Measurements from ENCODE around the gene SYTL3.
"Not testable (repeated sequence)": the region's sequence is repeated elsewhere in the genome, so short reads cannot be mapped to it uniquely, and the experiment has no call there.

SYTL3 gene

DNA sequence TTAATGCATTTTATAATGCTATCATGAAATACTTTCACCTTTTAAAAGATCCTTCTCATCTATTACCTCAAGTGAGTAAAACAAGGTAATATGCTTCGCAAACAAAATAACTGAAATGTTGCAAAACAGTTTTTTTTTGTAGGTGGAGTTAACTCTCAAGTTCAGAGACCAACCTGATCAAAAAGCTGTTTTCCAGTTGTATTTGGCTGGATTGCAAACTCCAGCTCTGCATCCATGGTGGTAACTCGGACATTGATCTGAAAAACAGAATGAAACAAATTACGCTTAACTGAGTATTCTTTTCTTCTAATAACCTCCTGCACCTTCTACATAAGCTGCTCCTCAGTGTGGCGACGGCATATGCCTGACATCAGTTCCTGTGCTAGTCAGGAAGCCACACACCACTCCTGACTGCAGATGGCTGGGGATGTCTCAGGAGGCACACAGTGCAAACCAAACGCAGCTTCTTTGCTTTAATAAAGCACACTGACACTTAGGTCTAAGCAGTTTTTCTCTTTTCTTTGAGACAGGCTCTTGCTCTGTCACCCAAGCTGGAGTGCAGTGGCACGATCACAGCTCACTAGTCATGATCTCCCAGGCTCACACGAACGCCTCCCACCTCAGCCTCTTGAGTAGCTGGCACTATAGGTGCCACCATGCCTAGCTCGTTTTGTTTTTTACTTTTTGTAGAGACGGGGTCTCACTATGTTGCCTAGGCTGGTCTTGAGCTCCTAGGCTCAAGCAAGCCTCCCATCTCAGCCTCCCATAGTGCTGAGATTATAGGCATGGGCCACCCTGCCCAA lies 139.5 kb downstream of the SYTL3 start:
- no peak for DNase-seq

DNA sequence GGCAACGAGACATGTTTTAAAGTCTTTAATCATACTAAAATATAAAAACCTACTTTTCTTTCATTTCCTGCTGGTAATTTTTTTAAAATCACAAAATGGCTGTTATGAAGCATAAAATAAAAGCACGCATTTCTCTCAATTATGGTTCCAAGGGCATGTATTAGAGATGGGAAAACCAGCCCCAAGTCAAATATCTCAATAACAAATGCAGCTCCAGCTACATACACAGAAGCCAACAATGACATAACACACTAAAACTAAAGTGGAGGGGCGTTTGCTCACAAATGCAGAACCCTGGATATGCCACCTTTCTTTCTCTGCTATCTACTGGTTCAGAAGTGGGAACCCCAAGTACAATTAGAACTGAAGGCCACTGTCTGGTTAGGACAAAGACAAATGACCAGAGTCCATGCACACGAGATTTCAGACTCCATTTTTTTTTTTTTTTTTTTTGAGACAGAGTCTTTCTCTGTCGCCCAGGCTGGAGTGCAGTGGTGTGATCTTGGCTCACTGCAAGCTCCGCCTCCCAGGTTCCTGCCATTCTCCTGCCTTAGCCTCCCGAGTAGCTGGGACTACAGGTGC lies 141.5 kb downstream of the SYTL3 start:
- no peak for DNase-seq

DNA sequence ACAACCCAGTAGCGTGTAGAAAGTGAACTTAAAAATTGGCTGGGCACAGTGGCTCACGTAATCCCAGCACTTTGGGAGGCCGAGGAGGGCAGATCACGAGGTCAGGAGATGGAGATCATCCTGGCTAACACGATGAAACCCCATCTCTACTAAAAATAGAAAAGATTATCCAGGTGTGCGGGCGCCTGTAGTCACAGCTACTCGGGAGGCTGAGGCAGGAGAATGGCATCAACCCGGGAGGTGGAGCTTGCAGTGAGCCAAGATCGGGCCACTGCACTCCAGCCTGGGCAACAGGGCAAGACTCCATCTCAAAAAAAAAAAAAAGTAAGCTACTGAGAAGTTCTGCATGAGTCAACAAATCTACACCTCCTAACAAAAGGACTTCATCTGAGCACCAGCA lies 142.7 kb downstream of the SYTL3 start:
- not testable (repeated sequence) for DNase-seq

DNA sequence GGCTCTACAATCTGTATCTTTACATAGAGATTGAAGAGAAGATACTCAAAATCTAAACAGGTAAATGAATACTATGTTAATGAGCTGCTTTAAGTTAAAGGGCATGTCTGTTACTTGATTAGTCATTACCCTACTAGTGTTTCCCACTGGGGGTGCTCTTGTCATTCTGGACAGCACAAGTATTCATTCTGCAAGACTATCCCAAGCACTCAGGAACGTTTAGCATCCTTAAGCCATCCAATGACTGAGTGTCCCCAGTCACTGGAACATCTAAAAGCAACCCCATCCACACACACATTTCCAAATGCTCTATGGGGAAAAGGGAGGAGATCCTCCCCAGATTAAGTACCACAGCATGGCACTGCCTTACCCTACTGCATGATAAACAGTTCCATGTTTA lies 143.6 kb downstream of the SYTL3 start:
- no peak for DNase-seq

DNA sequence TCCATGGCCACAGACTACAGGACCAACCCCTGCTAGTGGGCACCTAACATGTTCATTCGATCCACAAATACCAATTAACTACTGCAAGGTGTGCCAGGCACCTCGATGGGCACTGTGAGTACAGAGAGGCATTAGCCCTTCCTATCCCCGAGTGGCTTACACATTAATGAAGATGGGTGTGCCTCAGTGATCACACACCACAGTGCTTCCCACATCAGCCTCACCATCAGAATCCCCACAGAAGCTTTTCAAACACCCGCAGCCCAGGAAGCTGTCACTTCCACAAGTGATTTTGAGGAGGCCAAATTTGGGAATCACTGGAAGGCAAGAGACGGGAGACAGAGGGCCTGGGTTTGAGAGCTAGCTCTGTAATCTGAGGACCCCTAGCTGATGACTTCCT lies 145.7 kb downstream of the SYTL3 start:
- no peak for DNase-seq

DNA sequence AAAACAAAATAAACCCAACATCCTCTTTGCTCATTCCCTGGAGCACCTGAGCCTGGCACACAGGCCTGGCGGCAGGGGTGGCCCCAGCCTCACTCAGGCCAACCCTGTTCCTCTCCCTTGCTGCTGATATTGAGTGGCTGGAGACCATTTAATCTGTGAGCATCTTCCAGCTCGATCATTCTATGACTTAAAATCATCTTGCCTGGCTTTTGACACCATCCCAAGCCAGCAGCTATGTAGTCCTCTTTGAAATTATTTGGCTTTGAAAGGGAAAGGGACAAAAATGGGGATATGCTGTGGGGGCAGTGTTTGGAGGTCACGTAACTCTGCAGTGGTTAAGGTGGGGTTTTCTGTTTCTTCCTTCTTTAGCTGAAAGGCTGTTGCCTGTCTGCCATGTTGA lies 146.5 kb downstream of the SYTL3 start:
- no peak for DNase-seq

DNA sequence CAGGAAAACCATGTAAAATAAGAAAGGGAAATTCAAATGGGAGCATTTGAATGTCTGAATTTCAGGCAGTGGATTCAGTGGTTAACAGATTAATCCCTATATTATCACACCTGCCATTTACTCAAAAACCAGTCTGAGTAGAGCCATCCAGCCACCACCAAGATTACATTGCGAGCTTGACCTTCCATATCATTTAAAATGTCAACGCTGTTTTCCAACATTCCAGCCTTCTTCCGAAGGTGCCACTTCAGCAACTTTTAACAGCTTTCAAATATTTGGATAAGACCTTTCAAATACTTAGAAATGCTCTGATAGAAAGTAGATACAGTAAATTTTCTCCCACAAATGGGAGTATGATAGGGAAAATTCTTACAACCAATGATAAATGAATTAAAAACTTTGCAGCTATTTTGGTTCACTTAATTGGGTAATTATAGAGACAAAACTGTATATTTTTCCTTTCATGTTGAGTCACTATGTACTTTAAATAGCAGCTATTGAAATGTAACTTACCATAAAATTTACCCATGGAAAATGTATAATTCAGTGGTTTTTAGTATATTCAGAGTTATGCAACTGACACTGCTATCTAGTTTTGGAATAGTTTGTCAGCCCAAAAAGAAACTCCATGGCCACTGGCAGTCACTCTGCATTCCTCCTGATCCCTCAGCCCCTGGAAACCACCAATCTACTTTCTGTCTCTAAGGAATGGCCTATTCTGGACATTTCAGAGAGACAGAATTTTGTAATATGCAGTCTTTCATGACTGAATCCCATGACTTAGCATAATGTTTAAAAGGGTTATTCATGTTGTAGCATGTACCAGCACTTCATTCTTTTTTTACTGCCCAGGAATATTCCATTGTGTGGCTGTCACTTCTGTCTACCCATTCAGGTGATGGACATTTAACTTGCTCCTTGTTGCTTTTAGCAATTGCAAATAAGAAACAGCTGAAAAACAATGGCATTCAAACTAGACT lies 147.8 kb downstream of the SYTL3 start:
- no peak for DNase-seq

DNA sequence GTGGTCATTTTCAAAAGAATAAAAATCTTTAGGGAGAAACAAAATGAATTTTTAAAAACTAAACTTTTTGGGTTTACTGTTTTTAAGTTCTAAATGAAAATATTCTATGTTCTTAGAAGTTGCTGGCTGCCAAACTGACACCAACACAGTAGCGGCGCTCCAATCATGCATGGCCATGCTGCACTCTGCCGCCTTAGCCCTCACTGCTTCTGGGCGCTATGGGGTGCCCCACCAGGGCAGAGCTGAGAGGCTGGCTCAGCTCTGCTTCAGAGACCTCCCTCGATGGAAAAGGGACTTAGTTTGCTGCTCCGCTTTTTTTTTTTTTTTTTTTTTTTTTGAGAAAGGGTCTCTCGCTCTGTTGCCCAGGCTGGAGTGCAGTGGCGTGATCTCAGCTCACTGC lies 148.5 kb downstream of the SYTL3 start:
- DNase-seq = no peak

DNA sequence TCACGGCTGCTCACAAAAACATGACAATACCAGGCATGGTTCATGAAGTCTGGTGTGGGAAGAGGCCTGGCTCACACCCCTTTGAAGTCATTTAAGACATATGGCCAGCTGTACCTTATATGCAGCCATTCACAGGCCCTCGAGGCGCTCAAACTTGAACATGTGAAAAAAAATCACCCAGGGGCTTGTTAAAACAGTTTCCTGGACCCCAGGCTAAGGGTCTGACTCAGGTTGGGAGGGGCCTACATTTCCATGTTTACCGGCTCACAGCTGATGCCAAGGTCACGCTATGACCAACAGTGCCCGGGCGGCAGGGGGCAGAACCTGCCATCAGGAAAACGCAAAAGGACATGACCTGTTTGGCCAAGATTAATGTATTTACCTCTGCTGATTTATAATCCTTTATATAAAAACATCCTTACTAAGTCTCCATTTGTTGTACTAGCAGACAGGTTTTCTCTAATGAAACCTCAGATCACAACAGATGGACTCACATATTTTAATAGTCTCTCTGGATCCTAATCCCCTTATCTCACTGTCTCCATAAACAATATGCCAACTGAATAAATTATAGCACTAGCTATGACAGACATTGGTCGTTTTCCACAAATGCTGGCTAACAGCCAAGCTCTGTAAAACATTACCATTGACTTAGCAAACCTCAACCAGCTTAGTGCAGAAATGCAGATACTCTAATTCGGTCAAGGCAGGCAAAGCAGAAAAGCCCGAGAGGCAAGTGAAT lies 149.4 kb downstream of the SYTL3 start:
- DNase-seq = no peak

DNA sequence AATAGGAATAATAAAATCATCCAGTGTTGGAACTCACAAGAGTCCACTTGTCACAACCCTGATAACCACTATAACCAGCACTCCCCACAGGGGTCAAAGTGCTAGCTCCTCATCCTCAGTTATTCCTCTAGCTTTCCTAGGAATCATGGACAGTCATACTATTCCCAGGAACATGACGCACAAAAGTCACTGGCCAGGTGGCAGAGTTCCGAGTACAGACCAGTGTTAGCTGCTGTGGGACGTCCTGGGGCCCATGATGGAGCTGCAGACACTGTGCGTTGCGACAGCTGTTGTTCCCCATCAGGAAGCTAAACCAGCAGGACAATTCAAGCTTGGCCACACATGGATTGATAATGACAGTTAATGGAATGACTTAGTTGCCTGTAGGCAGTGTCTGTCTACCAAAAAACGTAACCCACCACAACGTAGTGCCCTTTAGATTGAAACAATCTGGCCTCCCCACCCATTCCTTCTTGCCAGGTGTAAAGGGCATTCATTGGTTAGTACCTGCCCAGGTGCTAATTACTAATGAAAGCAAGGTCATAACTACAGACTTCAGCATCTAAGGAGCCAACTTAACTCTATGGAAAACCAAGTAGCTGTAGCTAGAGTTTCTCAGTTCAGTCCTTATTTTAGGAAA lies 151.9 kb downstream of the SYTL3 start:
- no peak for DNase-seq

DNA sequence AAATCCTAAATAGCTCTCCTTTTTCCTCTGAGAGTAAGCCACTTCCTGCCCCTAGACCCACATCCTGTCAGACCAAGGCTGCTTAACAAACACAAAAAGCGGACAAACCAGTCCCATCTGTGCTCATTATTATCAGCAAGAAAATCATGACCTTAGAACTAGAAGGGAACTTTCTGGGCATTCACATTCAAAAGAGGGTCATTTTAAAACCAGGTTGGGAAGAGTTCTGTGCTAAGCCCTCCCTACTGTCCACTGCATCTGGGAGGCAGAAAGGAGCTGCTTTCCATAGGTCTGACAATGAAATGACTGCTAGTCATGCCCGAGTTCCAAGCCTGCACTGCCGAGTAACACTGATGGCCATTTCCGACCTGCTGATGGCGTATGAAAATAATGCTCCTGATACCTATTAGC lies 153.9 kb downstream of the SYTL3 start:
- no peak for DNase-seq

DNA sequence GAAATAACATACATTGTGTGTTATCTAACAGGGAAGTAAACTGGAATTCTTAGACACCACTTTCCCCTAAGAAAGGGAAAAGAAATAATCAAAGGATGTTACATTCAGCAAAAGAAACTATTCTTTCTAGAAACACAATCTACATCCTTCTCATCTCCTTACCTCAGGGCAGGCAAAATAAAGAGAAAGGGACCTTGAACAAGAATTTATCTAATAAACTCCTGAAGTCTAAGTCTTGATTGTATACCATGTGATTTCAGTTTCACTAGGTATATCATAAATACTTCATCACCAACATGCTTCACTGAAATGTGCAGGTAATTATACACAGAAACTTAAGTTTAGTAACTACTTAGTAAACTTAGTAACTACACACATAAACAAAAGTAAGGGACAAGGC lies 154.4 kb downstream of the SYTL3 start:
- no peak for DNase-seq

DNA sequence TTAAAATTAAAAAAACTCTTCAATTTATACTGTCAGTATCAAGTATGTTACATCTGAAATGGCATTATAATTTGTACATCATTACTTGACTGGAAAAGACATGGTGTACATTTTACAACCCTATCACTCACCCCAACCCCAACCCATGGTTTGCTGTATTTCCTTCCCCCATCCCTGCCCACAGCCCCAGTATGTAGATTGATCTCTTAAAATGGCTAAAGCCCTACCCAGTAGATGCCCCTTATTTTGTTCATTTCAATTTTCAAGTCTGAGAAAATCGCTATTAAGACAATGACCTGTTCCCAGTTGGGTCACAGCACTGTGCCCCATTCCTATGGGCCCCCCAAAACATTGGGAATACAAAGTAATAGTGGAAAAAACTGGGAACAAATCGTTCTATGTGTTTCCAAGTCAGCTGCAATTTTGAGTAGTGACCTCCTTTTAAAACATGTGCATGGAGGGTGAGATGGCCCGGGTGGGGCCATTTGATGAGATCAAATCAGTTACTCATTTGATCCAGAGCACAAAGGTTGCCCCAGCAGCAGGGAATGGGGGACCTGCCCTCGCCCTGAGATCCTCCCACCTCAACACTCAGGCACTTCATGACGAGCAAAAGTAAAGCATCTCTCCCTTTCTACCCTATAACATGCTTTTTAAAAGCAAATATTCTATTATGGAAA lies 156.0 kb downstream of the SYTL3 start:
- DNase-seq = no peak

DNA sequence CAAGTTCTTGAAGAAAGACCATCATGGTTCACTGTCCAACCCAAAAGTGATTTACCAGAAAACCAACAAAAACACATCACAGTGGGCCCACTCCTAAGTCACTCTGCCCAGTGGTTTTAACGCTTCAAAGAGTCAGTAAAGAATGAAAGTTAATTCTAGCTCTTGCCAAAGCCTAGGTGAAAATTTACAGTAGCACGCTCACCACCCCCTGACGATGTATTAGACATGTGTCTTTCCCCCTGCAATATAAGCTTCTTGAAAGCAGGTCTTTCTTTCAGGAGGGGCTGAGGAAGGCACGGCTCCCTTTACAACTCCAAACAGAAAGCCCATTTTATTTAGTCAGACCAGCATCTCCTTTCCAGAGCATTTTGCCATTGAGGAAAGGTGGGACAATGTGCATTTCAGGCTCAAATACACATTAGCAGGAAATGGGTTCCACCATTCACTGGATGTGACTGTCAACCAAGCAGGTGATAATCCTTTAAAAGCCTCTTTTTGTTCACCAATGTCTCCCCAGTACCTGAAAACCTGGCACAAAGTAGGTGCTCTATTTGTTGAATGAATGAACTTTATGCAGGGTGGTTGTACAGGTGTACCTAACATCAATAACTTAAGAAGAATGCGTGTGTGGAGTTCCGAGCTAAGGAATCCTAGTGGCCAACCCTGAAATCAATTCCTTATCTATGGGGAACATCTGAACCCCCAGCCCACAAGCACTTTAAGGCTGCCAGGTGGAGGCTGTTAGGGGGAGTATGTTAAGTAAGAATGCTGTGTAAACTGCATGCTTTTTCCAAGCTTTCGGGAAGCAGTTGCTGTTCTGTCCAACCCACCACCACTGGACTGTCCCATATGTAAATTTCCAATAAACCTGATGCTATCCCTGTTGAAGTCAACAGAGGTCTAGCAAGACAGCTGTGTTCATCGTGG lies 157.9 kb downstream of the SYTL3 start:
- DNase-seq = no peak

DNA sequence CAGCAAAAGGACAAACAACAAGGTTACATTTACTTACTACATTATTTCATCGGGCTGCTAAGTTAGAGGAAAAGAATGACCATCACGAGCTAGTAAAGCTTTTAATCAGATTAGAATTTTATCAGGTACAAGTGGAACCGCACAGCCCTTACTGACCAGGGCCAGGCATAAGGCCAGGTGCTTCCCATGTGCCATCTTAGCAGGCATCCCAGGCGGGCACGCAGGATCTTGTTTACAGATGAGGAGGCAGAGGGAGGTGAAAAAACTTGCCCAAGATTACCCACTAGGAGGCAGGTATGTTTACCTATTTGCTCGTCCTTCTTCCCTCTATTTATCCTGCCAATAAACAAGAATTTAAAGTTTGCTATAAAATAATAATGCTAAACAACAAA lies 158.6 kb downstream of the SYTL3 start:
- DNase-seq = no peak

DNA sequence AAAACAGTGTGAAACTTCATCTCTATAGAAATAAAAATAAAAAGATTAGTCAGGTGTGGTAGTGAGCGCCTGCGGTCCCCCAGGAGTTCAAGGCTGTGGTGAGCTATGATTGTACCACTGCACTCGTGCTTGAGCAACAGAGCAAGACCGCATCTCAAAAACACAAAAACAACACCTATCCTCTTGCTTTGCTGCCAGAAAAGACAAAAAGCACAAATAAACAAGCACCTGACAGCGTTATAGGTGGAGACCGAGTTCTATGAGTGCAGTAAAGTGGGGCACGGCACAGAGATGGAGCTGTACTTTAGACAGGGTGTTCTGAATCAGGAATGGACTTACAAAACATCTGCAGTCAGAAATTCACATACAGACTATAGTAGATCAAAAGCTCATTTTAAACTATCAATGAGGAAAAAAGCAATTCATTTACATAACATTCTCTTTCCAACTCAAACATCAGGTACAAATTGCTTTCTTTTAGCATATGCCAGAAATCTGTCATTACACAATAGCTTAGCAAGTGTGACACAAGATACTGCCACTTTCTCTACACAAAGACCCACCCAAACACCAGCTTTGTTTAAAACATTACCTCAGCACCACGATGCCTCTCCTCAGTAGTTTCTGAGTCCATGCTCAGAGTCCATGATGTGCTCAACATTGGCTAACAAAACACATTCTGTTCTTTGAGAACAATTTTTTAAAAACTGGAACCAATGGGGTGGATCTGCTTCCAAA lies 159.3 kb downstream of the SYTL3 start:
- no peak for DNase-seq

DNA sequence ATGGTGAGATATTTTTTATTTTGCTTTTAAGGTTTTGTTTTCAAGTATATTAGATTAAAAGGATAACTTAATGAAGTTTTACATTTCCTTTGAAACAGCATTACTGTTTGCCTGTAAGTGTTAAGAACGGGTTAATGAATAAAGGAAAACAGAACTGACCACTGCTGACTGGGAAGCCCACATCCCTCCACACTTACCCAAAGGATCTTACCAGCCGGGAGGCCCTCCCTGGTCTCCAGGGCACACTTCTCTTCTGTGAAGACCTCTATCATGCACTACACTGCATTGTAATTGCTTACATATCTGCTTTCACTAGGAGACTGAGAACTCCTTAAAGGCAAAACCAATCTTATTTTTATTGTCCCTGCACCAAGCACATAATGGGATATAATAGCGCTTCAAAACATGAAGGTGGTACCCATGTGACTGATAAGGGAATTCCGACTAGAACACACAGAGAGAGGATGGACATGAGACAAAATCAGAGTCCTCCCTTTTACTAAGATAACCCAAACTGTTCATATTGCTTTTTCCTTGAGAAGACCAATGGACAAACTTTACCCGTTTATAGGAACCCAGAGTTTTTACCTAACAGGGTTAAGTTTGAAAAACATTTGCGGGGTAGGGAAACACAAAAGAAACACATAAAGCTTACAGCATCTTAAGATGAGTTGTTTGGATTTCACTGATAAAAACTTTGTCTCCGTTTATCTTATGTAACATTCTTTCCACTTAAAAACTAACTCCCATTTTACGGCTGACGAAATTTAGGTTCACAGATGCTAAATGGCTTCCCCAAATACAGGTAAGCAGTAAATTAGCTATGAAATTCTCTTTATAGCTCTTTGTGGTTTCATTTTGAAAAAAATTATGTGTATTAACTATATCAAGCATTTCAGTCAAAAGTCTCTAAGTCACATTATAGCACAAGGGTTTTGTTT lies 160.6 kb downstream of the SYTL3 start:
- DNase-seq = no peak

Data from hypothalamus (tissue), 51 donors.